ENCODE data around the gene UBAP1L. TPM values are rescaled to one million over a fixed set of nuclear protein-coding genes. Genes with fewer than 3 reads are reported as not detected.

UBAP1L gene
- total RNA-seq, 6 experiments from 2014 or later: 0.43 to 1.4 (median 0.64) TPM

GRCh38 chr15:65099336-65099735 lies 15.7 kb downstream of the UBAP1L start:
- Mint-ChIP-seq H3K27ac (no peak overlapping the region), H3K9me3 (no peaks in the 10 kb centered on the region), H3K27me3 (ENCODE audit: insufficient read depth) (no peaks in the 10 kb centered on the region; the same call in 1 of the 2 replicates), H3K4me3 (no peak overlapping the region), H3K4me1 (ENCODE audit: low read depth) (no peaks in the 10 kb centered on the region), H3K36me3 (ENCODE audit: low read depth) (peaks cover 19% of the 10 kb centered on the region)
- DNase-seq: no peak
- TF ChIP-seq CTCF (IDR thresholded peaks at IDR 0.05): no peak

GRCh38 chr15:65097651-65098263 lies 17.2 kb downstream of the UBAP1L start:
- Mint-ChIP-seq H3K9me3 (no peaks in the 10 kb centered on the region), H3K27me3 (ENCODE audit: insufficient read depth) (no peaks in the 10 kb centered on the region; the same call in 1 of the 2 replicates), H3K36me3 (ENCODE audit: low read depth) (peaks cover 19% of the 10 kb centered on the region), H3K4me1 (ENCODE audit: low read depth) (no peaks in the 10 kb centered on the region), H3K27ac (no peak overlapping the region), H3K4me3 (no peak overlapping the region)
- TF ChIP-seq CTCF (IDR thresholded peaks at IDR 0.05): no peak
- no peak for DNase-seq

GRCh38 chr15:65096481-65097385 lies 18.3 kb downstream of the UBAP1L start:
- TF ChIP-seq CTCF (IDR thresholded peaks at IDR 0.05): no peak
- Mint-ChIP-seq H3K4me1 (ENCODE audit: low read depth) (no peaks in the 10 kb centered on the region), H3K4me3 (no peak overlapping the region), H3K36me3 (ENCODE audit: low read depth) (peaks cover 18% of the 10 kb centered on the region), H3K27ac (no peak overlapping the region), H3K9me3 (no peaks in the 10 kb centered on the region), H3K27me3 (ENCODE audit: insufficient read depth) (no peaks in the 10 kb centered on the region; the same call in 1 of the 2 replicates)
- DNase-seq: no peak

GRCh38 chr15:65095747-65096104 lies 19.3 kb downstream of the UBAP1L start:
- no peaks in the 10 kb centered on the region; the same call in 1 of the 2 replicates for H3K27me3 Mint-ChIP-seq (ENCODE audit: insufficient read depth)
- H3K4me1 Mint-ChIP-seq (ENCODE audit: low read depth): no peaks in the 10 kb centered on the region
- H3K9me3 Mint-ChIP-seq: no peaks in the 10 kb centered on the region
- H3K36me3 Mint-ChIP-seq (ENCODE audit: low read depth): peaks cover 13% of the 10 kb centered on the region
- H3K27ac Mint-ChIP-seq: no peak overlapping the region
- no peak overlapping the region for H3K4me3 Mint-ChIP-seq
- TF ChIP-seq CTCF (IDR thresholded peaks at IDR 0.05): no peak
- no peak for DNase-seq

- Mint-ChIP-seq H3K9me3 (no peaks in the 10 kb centered on the region), H3K27ac (no peak overlapping the region), H3K36me3 (ENCODE audit: low read depth) (peaks cover 13% of the 10 kb centered on the region), H3K4me1 (ENCODE audit: low read depth) (no peaks in the 10 kb centered on the region), H3K4me3 (no peak overlapping the region), H3K27me3 (ENCODE audit: insufficient read depth) (no peaks in the 10 kb centered on the region; the same call in 1 of the 2 replicates)
- DNase-seq: no peak
- no peak for TF ChIP-seq CTCF (IDR thresholded peaks at IDR 0.05)
These were observed 19.8 kb downstream of the UBAP1L start for GRCh38 chr15:65095011-65095746.
